WI38 (cell line): ENCODE results near the gene NDUFAF3.

Experiments
- H3K4me3 ChIP-seq: 2 replicates; pipeline ENCODE4 v1.5.1; 2011; ENCODE audit warnings: low read depth, mild to moderate bottlenecking, control low read depth, low read length
- CTCF ChIP-seq: IDR thresholded peaks from 2 replicates; pipeline ENCODE4 v1.5.1; 2012; ENCODE audit warnings: low read depth, mild to moderate bottlenecking, control low read depth, low read length

NDUFAF3 gene

GRCh38 chr3:49007771-49008528, 14.0 kb upstream of the NDUFAF3 start:
- no peak for TF ChIP-seq CTCF
- H3K4me3 ChIP-seq = peak overlapping the region; percentile 85

GRCh38 chr3:49008627-49009026, 13.3 kb upstream of the NDUFAF3 start:
- H3K4me3 ChIP-seq = peak overlapping the region; percentile 85; the same call in 1 of the 2 replicates

GRCh38 chr3:49009396-49009795, 12.5 kb upstream of the NDUFAF3 start:
- TF ChIP-seq CTCF = no peak

GRCh38 chr3:49012441-49013017, 9.4 kb upstream of the NDUFAF3 start:
- TF ChIP-seq CTCF = no peak
- no peak overlapping the region for H3K4me3 ChIP-seq

More at GRCh38 chr3:49009396-49009795, 12.5 kb upstream of the NDUFAF3 start:
- no peak overlapping the region for H3K4me3 ChIP-seq

- no peak for TF ChIP-seq CTCF
- no peak overlapping the region for H3K4me3 ChIP-seq
Measured at GRCh38 chr3:49013113-49013737, 8.7 kb upstream of the NDUFAF3 start.

- TF ChIP-seq CTCF = peak; percentile 72
- no peak overlapping the region for H3K4me3 ChIP-seq
Measured at GRCh38 chr3:49013738-49014660, 7.9 kb upstream of the NDUFAF3 start.

GRCh38 chr3:49015072-49015471, 6.8 kb upstream of the NDUFAF3 start:
- no peak for TF ChIP-seq CTCF
- no peak overlapping the region for H3K4me3 ChIP-seq
